ENCODE measurements around the gene TMEM164. TPM values are rescaled to one million over a fixed set of nuclear protein-coding genes. Genes with fewer than 3 reads are reported as not detected.
"Not testable (repeated sequence)": the region's sequence is repeated elsewhere in the genome, so short reads cannot be mapped to it uniquely, and the experiment has no call there.

TMEM164 gene
- total RNA-seq, 4 donors from 2014 or later, result 8.2 to 13.4 (median 11.1) TPM

DNA sequence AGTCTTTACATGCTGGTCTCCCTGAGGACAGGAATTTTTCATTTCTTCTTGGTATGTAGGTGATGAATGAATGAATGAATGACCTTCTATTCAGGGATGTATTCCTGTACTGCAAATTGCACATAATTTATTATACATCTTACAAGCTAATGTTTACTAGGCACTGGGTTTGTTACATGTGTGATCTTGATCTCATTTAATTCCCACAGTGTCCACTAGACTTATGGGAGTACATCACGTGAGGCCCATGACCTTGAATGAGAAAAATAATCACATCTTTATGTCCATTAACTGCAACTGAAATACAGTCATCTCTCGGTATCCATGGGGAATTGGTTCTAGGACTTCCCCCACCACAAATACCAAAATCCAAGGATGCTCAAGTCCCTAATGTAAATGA lies 150.3 kb downstream of the TMEM164 start:
- DNase-seq (ENCODE audit: extremely low spot score), result no peak
- H3K27ac ChIP-seq (replicated peaks in 1 of 4), result no peak overlapping the region
- no peak overlapping the region for H3K4me3 ChIP-seq
- H3K36me3 ChIP-seq, result no peaks in the 10 kb centered on the region
- TF ChIP-seq EP300 (IDR thresholded peaks at IDR 0.05) (no peak), POLR2AphosphoS5 (IDR thresholded peaks at IDR 0.05) (no peak), POLR2A (IDR thresholded peaks at IDR 0.05; ENCODE audit: low read depth) (no peak)
- TF ChIP-seq, protein P1, sequence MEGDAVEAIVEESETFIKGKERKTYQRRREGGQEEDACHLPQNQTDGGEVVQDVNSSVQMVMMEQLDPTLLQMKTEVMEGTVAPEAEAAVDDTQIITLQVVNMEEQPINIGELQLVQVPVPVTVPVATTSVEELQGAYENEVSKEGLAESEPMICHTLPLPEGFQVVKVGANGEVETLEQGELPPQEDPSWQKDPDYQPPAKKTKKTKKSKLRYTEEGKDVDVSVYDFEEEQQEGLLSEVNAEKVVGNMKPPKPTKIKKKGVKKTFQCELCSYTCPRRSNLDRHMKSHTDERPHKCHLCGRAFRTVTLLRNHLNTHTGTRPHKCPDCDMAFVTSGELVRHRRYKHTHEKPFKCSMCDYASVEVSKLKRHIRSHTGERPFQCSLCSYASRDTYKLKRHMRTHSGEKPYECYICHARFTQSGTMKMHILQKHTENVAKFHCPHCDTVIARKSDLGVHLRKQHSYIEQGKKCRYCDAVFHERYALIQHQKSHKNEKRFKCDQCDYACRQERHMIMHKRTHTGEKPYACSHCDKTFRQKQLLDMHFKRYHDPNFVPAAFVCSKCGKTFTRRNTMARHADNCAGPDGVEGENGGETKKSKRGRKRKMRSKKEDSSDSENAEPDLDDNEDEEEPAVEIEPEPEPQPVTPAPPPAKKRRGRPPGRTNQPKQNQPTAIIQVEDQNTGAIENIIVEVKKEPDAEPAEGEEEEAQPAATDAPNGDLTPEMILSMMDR (IDR thresholded peaks at IDR 0.05), result no peak
- intact Hi-C loops (cut with DNase I), result no loop called here
- WGBS, result 84% methylated on average over 2 of the region's 2 CpGs
- no peaks in the 10 kb centered on the region for H3K9me3 ChIP-seq
- H3K4me1 ChIP-seq, result no peaks in the 10 kb centered on the region
- no peaks in the 10 kb centered on the region for H3K27me3 ChIP-seq

DNA sequence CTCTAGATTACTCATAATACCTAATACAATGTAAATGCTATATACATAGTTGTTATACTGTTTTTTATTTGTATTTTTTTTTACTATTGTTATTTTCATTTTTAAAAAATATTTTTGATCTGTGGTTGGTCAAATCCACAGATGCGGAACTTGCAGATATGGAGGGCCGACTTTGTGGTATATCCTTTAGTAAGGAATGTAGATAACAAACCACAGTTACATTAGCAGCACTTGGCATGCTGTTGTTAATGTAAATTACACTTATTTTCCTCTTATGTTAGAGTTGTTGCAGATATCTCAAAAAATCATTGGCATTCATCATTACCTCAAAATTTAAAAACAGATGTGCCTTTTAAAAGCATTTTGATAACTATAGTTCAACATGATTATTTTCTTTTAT lies 151.0 kb downstream of the TMEM164 start:
- H3K4me1 ChIP-seq, result no peaks in the 10 kb centered on the region
- intact Hi-C loops (cut with DNase I), result no loop called here
- 76% methylated on average over 2 of the region's 2 CpGs for WGBS

DNA sequence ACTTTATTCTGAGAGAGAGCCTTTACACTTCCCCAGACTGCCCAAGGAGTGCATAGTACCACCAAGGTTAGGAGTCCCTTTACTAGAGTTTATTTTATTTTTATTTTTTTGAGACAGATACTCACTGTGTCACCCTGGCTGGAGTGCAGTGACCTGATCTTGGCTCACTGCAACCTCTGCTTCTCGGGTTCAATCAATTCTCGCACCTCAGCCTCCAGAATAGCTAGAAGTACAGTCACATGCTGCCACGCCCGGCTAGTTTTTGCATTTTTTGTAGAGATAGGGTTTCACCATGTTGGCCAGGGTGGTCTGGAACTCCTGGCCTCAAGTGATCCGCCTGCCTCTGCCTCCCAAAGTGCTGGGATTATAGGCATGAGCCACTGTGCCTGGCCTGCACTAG lies 151.4 kb downstream of the TMEM164 start:
- WGBS, result 82% methylated on average over 4 of the region's 5 CpGs
- H3K27me3 ChIP-seq; H3K4me3 ChIP-seq; H3K27ac ChIP-seq (replicated peaks in 1 of 4); H3K36me3 ChIP-seq; intact Hi-C loops (cut with DNase I); H3K4me1 ChIP-seq; H3K9me3 ChIP-seq; DNase-seq (ENCODE audit: extremely low spot score): not testable (repeated sequence)

More for the DNA sequence above, 151.0 kb downstream of the TMEM164 start:
- no peak overlapping the region for H3K27ac ChIP-seq (replicated peaks in 1 of 4)
- DNase-seq (ENCODE audit: extremely low spot score), result no peak
- no peak overlapping the region for H3K4me3 ChIP-seq
- no peaks in the 10 kb centered on the region for H3K9me3 ChIP-seq
- no peaks in the 10 kb centered on the region for H3K36me3 ChIP-seq
- no peaks in the 10 kb centered on the region for H3K27me3 ChIP-seq
- TF ChIP-seq POLR2AphosphoS5 (IDR thresholded peaks at IDR 0.05), result no peak
- TF ChIP-seq, protein P1 (IDR thresholded peaks at IDR 0.05), result no peak
- TF ChIP-seq POLR2A (IDR thresholded peaks at IDR 0.05; ENCODE audit: low read depth), result no peak
- no peak for TF ChIP-seq EP300 (IDR thresholded peaks at IDR 0.05)

DNA sequence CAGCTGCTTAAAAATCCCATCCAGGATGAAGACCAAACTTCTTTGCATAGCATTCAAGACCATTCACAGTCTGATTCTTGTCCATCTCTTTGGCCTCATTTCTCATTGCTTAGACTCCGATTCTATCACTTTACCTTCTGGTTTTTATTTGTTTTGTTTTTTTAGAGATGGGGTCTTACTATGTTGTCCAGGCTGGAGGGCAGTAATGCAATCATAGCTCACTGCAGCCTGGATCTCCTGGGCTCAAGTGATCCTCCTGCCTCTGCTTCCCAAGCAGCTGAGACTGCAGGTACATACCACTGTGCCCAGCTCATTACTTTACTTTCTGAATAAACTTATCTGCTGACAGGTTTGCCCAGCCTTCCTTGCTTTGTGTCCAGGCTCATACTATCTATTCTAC lies 152.8 kb downstream of the TMEM164 start:
- Histone ChIP-seq H3K27ac (replicated peaks in 1 of 4) (no peak overlapping the region), H3K4me1 (peaks cover 0 to 2% (median 1%) of the 10 kb centered on the region in 4 donors), H3K4me3 (no peak overlapping the region), H3K36me3 (no peaks in the 10 kb centered on the region), H3K27me3 (no peaks in the 10 kb centered on the region), H3K9me3 (no peaks in the 10 kb centered on the region)
- TF ChIP-seq, protein P1 (IDR thresholded peaks at IDR 0.05), result no peak
- TF ChIP-seq POLR2A (IDR thresholded peaks at IDR 0.05; ENCODE audit: low read depth) (no peak), POLR2AphosphoS5 (IDR thresholded peaks at IDR 0.05) (no peak), EP300 (IDR thresholded peaks at IDR 0.05) (no peak)
- no peak for DNase-seq (ENCODE audit: extremely low spot score)
- intact Hi-C loops (cut with DNase I), result no loop called here
- WGBS, result 60% methylated on average over 1 of the region's 1 CpG

DNA sequence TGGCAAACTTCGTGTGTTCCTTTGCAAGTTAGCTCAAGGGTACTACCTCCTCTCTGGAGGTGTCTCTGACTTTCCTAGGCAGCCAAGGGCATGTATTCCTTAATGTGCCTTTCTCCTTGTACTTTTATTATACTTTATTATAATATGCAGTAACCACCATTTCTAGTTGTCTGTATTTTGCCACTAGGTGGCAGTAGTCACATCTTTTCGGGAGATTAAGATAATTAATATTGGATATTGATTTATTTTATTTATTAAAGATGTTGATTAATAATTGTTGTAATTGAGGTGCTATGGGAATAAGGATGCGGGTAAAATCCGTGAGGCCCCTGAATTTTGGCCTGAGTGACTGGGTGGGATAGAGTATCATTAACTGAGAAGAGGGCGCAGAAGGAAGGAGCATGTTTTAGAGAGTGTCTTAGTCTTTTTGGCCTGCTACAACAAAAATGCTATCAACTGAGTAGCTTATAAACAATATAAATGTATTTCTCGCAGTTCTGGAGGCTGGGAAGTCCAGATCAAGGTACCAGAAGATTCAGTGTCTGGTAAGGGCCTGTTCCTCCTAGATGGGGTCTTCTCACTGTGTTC lies 153.3 kb downstream of the TMEM164 start:
- no peak for DNase-seq (ENCODE audit: extremely low spot score)
- Histone ChIP-seq H3K36me3 (no peaks in the 10 kb centered on the region), H3K27ac (replicated peaks in 1 of 4) (no peak overlapping the region), H3K9me3 (no peaks in the 10 kb centered on the region), H3K27me3 (no peaks in the 10 kb centered on the region), H3K4me3 (no peak overlapping the region), H3K4me1 (peaks cover 0 to 7% (median 2%) of the 10 kb centered on the region in 4 donors)
- TF ChIP-seq EP300 (IDR thresholded peaks at IDR 0.05) (no peak), POLR2A (IDR thresholded peaks at IDR 0.05; ENCODE audit: low read depth) (no peak), POLR2AphosphoS5 (IDR thresholded peaks at IDR 0.05) (no peak)
- TF ChIP-seq, protein P1 (IDR thresholded peaks at IDR 0.05), result peak; percentile 31 to 56 (median 50)
- 51% methylated on average over 6 of the region's 6 CpGs for WGBS
- intact Hi-C loops (cut with DNase I), result no loop called here
